ENCODE results near the gene RBCK1.
"Not testable (repeated sequence)": the region's sequence is repeated elsewhere in the genome, so short reads cannot be mapped to it uniquely, and the experiment has no call there.

The RBCK1 gene

DNA sequence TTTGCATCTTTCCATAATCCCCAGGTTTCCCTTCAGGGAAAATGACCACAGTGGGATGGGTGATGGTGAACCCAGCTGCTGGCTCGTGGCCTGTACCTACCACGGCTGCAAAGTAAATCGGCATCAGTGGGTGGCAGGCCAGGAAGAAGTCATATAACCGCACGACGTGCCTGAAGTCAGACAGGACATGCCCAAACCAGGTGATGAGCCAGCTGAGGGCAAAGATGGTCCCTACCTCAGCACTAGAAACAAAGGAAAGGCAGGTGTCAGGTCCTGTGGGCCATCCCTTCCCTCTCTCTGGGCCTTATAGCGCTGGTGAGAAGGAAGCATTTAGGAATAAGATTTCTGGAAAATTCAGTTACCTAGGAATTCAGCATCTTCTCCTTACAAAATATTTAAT, 32.0 kb downstream of the RBCK1 start:
- no peak for DNase-seq

DNA sequence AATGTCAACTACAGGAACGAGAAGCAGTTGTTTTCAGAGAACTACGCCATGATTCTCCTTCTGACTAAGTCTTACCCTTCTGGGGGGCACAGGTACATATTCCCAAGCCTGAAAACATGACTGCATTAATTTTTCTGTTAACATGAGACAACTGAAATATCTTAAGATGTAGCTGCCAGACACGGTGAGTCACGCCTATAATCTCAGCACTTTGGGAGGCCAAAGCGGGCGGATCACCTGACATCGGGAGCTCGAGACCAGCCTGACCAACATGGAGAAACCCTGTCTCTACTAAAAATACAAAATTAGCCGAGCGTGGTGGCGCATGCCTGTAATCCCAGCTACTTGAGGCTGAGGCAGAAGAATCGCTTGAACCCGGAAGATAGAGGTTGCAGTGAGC, 32.5 kb downstream of the RBCK1 start:
- no peak for DNase-seq

DNA sequence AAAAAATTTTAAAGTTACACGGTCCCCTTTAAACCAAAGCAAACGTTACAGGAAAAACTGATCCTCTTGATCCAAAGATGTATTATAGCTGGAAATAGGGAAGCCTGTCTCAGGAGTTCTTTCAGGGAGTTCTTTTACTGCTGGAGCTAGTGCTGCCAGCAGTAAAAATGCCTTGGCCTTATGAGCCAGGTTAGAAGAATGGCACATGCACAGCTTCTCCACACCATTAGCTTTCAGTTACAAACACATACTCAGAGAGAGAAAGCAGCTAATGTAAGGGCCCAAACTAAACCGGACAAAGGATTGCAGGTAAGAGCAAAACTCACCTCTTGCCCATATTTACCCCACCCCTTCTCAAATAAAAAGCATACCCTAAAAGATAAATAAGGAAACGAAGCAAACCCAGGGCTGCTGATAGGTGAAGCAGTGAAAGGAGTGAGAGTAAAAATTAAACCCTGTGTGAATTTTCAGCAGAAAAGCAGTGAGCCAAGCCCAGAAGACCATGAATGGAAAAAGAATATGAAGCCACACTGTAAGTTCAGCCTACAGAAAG, 35.2 kb downstream of the RBCK1 start:
- DNase-seq, result no peak

DNA sequence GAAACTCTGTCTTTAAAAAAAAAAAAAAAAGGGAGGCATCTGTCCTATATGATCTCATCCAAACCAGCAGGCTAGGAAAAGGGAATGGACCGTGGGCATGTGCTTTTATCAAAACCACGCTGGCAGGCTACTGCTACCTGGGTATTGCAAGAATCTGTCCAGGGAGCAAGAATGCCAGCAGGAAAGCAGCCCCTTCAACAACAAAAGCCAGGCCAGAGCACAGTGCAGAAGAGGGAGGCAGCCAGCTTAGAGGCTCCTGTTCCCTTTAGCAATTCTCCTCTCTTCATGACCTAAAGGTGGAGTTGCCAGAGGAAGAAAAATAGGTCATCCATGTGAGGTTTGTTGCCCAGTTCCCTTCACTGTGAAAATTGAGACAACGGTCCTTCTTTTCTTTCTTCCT, 36.0 kb downstream of the RBCK1 start:
- DNase-seq, result no peak

DNA sequence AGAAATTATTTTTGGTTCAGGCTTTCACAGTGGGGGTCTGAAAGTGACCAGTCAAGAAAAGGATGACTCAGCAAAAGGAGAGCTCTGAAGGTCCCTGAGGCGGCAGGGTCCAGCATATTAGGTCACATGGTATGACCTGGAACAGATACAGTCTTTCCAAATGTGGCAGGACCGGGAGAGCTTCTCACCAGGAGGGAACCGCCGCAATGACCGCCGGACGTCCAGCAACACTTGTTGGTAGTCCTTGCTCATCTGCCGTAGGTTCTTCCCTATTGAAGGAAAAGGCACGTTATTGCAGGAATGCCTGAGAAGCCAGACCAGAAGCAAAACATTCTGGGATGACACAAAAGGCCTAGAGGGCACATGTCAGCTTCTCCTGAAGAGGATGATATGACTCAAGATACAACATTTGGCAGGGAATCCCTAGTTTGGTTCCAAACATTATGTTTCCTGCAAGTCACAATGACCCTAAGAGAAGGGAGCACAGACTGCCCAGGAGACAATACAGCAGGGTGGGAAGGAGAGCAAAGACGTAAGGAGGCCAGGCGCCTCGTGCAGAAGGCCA, 36.8 kb downstream of the RBCK1 start:
- no peak for DNase-seq

DNA sequence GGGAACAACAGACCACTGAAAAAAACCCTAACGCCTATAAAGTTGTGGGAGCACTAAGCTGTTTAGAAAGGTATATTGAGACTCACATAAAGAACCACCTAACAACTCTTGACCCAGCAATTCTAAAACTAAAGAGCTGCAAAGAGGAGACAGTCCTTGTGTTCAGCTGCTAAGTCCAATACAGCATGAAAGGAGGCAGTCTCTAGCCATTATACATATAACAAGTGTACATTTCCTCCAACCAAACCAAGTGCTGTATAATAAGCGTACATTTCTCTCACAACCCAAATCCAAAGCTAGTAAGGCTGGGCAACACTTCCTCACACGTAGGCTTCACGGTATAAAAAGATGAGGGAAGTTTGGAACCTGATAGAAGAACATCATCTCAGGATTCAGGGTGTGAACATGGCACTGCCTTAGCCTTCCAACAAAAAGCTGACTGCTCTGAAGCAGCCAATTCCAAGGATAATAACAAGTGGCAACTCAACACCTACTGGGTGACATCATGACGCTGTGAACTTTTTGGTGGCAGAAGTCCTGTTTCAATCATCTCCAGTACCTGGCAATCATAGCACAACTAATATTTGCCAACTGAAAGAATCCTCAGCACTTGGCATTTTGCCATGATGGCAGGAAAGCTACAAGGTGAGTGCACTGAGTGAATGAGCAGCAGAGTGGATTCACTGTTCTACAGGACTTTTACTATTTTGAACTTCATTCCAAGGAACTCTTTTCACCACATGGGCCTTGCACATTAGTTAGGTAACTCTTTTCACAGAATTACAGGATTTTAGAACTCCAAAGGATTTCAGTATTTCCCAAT, 37.6 kb downstream of the RBCK1 start:
- DNase-seq, result no peak

DNA sequence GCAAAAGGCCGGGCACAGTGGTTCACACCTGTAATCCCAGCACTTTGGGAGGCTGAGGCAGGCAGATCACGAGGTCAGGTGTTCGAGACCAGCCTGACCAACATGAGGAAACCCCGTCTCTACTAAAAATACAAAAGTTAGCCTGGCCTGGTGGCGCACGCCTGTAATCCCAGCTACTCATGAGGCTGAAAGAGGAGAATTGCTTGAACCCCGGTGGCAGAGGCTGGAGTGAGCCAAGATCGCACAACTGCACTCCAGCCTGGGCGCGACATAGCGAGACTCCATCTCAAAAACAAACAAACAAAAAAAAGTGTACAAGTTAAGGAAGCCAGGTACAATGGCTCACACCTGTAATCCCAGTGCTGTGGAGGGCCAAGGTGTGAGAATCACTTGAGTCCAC, 43.9 kb downstream of the RBCK1 start:
- DNase-seq, result not testable (repeated sequence)

DNA sequence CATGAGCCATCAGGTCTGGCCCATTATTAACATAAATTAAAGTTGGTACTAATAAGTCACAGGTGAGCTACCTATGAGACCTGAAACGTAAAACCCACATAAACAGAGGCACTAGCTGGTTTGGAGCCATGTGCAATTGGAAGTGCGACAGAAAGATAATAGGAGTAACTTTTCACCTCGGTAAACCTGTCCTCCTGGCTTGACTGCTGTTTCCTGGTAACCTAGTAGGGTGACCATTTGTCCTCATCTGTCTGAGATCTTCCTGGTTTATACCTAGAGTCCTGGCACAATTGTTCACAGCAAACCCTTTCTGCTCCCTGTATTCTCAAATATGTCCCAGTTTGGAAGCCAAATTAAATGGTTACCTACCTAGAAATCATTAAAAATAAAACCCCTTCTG, 46.9 kb downstream of the RBCK1 start:
- no peak for DNase-seq

DNA sequence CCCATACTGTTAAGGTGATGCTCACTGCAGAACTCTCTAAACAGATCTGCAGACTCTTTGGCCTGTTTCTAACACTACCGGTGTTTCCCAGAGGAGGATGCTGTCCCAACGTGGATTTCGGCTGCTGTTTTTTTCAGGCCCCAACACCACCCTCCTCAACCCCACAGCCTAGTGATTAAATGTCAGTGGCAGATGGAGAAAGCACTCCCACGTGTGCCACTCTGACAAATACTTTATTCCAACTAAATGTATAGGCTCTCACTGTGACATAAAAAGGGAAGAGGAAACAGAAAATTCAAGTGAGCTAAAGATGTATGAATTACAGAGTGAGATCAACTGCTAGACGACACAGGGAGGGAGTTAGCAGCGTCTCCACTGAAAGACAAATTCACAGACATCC, 50.7 kb downstream of the RBCK1 start:
- no peak for DNase-seq

DNA sequence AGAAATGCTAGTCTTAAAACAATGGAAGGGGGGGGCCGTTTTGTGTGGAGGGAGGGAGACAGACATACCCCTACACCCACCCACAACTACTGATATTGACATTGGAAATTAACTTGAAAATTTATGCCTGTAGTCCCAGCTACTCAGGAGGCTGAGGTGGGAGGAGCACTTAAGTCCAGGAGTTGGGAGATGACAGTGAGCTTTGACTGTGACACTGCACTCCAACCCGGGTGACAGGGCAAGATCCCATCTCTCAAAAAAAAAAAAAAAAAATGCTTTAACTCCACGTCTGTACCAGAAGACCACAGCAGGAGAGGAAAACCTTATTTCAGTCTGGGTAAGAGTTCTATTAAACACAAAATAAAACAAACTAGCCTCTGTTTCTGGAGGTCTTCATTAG, 52.1 kb downstream of the RBCK1 start:
- DNase-seq, result no peak

DNA sequence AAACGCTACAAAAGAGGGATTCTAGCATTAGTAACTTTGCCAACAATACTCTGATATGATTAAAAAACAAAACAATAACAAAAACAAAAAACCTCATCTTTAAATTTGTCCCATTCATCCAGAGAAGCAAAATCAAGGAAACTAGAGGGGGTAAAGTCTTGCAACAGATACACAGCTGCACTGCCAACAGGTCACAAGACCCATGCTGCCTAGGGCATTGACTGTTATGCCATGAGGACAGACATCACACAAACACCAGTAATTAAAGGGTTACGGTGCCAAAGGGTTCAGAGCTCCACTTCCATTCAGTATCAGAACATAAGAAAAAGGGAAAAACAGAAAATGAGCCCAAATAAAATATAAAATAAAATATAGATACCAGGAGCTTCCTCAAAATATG, 52.6 kb downstream of the RBCK1 start:
- DNase-seq, result no peak

DNA sequence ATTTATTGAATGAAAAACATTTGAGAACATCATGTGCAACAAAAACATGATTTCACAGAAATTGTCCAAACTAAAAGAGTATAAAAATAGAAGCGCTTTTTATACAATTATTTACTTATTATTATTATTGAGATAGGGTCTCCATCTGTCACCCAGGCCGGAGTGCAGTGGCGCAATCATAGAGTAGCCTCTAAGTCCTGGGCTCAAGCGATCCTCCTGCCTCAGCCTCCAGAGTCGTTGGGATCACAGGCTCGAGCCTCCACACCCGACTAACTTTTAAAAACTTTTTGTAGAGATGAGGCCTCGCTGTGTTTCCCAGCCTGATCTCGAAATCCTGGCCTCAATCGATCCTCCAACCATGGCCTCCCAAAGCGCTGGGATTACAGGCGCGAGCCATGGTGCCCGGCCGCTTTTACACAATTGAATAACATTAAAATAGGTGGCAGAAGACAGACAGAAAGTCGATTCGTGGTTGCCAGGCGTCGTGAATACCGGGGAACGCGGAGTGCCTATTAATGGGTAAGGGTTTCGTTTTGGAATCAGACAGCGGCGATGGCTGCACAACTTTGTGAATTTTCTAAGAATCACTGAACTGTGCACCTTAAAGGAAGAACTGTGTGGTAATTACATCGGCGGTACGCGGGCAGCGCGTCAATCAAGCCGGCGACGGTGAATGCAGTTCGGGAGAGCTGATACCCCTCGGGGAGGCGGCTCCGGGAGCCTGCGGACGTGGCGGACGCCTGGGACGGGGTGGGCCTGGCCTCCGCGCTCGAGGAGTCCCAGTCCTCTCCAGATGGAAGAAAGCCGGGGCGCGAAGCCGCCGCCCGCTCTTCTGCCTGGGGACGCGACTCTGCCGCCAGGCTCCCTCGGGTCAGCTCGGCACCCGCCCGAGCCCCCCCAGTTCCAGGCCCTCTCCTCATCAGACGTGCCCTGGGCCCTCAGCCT, 53.4 kb downstream of the RBCK1 start:
- peak; percentile 48 to 59 for DNase-seq

DNA sequence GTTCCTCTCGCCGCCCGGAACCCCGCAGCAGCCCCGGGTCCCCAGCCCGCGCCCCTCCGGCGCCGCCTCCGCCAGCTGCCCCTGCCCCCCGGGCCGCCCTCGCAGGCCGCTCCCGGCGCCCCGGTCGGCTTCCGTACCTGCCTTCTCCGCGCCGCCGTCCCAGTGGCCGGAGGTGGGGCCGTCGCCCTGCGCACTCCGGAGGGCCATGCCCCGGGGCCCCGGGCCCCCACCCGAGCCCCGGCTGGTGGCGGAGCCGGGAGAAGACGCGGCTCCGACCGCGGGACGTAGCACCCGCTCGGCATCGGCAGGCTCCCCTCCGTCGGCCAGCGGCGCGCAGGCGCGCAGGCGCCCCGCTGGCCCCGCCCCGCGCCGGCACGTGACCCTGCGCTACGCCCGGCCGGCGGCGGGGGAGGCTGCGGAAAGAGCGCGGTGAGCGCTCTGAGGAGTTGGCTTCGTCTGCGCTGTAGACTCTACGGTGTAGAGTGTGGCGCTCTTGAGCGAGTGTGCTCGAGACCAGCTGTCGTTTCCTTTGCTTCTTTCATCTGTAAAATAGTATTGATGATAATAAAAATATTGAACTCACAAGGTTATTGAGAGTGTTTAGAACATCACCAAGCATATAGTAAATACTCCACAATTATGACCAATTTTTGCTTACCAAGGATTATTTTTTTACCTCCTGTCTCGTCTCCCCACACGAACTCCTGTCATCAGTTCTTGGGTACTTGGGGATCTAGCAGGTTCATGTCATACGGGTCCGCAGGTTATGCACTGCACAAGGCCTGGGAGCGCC, 54.3 kb downstream of the RBCK1 start, which contains the start of gene TBC1D20:
Gene TBC1D20, minus strand, starts transcription at position 335 of the 793 bp plus-strand sequence. Its CDS starts 128 bp downstream, at position 207.
- DNase-seq, result peak; percentile 78 to 82

DNA sequence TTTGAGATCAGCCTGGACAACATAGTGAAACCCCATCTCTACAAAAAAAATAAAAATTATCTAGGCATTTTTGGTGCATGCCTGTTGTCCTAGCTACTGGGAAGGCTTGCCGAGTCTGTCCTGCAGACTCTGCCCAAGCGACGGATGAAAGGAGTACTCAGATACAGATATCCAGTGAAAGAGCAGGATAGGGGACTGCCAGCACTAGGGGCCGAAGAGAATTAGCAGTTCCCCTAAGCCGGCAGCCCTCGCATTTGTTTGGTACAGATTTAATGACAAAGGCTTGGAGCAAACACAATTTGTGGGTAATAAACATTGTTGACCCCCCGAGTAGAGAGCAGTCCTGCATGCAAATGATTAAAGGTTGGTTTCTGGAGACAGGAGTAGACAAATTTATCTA, 59.7 kb downstream of the RBCK1 start:
- no peak for DNase-seq

DNA sequence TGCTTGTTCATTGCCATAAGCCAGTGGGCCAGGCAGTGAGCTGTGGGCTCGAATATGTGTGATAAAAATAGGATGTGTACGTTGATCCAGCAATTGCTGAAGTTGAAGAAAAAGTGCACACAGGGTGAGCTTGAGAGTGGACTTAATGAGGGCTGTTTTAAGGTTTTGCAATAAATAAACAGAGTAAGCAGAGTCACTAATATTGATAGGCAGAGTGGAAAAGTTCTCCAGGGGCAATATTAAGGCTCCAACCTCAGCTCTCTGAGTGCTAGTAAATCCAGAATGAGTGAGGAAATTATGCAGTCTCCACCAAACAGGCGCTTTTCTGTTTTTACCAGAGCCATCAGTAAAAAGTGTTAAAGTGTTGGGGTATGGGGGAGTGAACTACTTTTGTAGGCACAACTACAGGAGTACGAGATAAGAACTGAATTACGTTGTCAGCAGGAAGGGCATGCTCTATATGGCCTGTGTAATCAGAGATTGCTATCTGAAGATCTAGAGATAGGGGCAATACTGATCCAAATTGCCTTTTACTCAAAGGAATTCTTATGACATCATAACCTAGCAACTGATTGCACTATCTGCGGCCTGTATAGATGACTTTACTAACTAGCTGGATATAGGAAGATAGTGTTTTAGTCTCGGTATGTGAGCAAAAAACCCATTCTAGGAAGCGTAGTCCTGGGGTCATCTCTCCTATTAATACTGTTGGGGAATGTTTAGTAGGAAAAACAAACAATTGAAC, 61.8 kb downstream of the RBCK1 start:
- DNase-seq, result no peak

DNA sequence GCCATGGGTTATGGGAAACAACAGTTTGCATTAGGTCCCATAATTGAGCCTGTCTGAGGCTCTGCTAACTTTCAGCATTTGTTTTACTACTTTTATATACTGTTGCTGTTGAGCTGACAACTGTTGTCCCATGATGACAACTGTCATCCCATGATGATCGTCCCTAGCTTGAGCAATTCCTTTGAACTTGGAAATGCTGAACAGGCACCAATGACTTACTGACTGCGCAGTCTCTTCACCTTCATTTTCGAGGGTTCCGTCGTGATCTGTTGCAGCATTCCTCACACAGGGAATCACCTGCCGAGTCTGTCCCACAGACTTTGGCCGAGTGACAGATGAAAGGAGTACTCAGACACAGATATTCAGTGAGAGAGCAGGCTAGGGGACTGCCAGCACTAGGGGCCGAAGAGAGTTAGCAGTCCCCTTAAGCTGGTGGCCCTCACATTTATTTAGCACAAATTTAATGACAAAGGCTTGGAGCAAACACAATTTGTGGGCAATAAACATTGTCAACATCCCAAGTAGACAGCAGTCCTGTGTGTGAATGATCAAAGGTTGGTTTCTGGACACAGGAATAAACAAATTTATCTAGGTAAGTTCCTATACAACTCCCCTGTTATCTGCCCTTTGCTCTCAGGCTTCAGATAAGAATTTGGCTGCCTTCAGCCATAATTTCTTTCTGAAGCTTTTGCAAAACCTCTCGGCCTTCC, 64.2 kb downstream of the RBCK1 start:
- no peak for DNase-seq

DNA sequence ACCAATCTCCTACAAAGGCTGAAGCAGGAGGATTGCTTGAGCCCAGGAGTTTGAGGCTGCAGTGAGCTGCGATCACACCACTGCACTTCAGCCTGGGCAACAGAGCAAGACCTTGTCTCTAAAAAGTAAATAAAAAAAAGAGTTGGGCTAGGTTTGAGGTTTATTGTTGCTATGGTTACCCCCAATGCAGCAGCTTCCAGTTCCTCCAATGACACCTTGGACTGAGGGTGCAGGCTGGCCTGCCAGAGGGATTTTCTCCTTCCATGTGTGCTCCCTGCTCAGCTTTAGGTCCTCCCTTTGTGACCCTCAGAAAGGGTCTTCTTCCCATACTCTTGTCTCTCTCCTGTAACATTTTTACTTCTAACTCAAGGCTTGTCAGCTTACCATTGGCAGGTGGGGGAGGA, 64.8 kb downstream of the RBCK1 start:
- no peak for DNase-seq

DNA sequence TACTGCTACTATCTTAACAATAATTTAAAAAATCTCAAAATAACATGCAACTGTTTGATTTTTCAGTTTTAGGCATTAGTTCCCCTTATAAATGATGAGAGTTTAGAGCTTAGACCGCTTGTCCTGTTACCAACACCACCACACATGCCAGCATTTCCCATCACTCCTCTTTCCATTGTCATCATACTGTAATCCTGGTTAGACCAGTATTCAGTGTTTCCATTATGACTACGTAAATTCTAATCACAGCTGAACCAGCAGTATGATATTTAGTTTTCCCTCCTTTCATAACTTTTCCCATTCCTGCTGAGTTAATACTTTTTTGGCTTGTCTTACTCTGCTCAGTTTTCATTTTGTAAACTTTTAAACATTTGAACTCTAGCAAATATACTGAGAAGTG, 66.5 kb downstream of the RBCK1 start:
- DNase-seq, result no peak

DNA sequence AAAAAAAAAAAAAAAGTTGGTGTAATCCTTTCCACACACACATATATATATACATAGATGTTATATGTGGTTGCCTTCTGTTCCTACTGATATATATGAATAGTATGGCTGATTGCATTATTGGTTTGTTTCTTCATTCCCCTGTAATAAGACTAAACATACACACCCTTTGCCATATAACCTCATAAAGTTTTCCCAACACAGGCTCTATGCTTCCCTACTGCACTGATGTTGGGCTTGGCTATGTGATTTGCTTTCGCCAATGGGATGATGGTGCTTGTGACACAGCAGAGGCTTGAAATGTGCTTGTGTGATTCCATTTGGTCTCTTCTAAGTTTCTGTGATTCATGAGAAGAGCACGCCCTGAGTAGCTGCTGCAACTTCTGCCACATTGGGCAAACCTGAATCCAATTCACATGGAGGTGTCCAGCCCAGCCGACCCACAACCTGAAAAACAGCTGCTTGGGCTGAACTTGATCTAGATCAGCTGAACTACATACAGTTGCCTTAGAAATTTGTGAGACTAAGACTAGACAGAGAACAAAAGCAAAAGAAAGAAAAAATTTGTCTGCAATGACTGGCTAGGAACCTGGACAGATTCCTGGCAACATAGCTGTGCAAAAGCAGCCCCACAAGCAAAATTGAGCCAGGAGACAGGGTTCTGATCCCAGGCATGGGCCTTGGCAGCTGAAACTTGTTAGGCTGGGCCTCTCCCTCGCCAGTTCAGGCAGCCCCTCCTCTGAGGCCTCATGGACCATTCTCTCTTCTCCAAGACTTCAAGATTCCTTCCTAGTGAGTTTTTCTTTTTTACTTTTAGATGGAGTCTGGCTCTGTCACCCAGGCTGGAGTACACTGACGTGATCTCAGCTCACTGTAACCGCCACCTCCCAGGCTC, 67.6 kb downstream of the RBCK1 start:
- DNase-seq, result no peak
